NCI-H345 treated with DMSO at 0.1 percent for 48 hours (cell line): ENCODE measurements around the gene CALY.
A peak's percentile ranks its signal among the peaks of the same experiment; 100 is the strongest.
"Not testable (repeated sequence)": the region's sequence is repeated elsewhere in the genome, so short reads cannot be mapped to it uniquely, and the experiment has no call there.

Experiments used
- DNase-seq: peaks from one replicate; lab custom pipeline; 2025; ENCODE audit not compliant: unreplicated experiment; lab: John Stamatoyannopoulos, UW

The CALY gene

GRCh38 chr10:133332936-133333699 lies 3.6 kb downstream of the CALY start:
- no peak for DNase-seq

DNA sequence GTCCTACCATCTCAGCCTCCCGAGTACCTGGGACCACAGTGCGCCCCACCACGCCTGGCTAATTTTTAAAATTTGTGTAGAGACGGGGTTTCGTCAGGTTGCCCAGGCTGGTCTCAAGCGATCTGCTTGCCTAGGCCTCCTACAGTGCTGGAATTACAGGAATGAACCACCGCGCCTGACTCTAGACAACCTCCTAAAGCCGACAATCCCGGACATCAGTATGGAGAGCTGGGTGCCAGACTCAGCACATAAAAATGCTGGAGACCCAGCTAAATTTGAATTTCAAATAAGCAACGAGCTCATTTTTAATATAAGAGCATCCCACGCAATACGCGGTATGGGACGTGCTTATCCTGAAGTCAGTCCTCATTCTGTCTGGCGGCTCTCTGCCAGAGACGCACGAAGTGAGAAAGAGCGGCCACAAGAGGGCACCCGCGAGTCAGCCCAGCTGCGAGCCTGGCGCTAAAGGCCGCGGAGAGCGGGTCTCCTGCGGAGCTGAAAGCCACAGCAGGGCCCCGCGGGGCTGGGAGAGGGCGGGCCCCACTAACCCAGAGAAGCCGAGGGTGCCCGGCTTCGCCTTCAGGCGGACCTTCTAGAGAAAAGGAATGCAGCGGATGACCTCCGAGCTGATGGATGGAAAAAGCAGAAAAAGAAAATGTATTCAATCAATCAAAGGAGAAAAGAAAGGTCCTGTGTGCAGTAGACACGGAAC lies 7.0 kb downstream of the CALY start:
- peak; percentile 61 for DNase-seq

- no peak for DNase-seq
Measured at GRCh38 chr10:133328358-133329343, 8.0 kb downstream of the CALY start.

DNA sequence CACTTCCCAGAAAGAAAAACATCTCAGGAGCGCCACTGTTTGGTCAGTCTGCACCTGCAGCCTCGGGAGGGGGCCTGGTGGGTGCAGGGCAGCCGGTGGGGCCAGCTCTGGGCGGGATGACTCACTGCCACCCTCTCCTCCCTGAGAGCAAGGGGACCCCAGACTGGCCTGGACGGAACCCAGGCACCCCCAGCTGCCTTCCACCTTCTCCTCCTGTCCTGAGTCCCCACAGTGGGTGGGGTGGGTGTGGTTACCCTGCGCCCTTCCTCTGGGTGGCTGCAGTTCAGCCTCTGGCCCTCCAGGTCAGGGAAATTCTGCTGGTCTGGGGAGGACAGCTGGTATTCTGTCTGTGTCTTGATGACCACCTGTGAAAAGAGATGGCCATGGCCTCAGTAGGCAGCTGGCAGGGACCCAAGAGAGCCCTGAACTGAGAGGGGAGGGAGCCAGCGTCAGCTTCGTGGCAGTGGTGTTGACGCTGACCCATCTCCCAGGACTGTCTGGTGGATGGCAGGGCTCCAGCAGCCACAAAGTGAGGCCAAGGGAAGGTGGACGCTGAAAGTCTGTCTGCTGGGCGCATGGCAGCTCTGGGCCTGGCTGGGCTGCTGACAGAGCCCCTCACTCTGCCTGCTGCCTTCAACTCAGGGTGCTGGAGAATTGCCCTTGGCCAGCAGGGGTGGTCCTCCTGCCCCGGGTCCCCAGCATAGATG lies 8.9 kb downstream of the CALY start:
- DNase-seq: no peak

GRCh38 chr10:133326745-133327650 lies 9.7 kb downstream of the CALY start:
- no peak for DNase-seq

- DNase-seq: no peak
Measured at GRCh38 chr10:133326223-133326551, 10.5 kb downstream of the CALY start.

- no peak for DNase-seq
Measured at GRCh38 chr10:133325440-133326222, 11.1 kb downstream of the CALY start.

- DNase-seq: no peak
Measured at GRCh38 chr10:133324857-133325260, 11.8 kb downstream of the CALY start.

DNA sequence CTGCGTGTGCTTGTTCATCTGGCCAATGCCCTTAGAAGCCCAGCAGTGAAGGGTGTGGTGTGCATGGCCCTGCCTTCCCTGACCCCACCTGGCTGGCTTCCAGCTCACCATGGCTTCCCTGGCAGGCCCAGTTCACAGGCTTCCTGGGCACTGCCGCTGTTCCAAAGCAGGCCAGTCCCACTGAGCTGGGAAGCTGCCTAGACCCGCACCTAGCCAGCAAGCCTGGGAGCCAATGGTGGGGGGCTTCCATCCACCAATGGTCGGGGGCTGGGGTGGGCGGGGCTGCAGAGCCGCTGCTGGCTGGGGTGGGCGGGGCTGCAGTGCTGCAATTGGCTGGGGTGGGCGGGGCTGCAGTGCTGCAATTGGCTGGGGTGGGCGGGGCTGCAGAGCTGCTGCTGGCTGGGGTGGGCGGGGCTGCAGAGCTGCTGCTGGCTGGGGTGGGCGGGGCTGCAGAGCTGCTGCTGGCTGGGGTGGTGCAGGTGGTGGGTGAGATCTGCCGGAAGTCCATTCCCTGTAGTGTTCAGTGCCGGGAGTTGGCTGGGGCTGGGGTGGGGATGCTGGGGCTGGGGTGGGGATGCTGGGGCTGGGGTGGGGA lies 12.4 kb downstream of the CALY start:
- DNase-seq: peak; percentile 25

DNA sequence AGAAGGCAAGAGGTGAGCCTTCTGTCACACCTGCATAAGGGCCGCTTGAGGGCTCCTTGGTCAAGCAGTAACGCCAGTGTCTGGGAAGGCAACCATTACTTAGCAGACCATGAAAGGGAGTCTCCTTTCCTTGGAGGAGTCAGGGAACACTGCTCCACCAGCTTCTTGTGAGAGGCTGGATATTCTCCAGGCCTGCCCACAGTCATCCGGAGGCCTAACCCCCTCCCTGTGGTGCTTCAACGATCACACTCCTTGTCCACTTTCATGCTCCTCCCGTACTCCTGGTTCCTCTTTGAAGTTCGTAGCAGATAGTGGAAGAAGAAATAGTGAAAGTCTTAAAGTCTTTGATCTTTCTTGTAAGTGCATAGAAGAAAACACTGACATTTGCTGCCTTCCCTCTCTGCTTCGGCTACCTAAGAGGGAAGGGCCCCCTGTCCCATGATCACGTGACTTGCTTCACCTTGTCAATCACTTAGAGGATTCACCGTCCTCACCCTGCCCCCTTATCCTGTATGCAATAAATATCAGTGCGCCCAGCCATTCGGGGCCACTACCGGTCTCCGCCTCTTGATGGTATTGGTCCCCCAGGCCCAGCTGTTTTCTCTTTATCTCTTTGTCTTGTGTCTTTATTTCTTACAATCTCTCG lies 14.5 kb downstream of the CALY start:
- not testable (repeated sequence) for DNase-seq

- DNase-seq: not testable (repeated sequence)
Measured at GRCh38 chr10:133320852-133321422, 15.8 kb downstream of the CALY start.

DNA sequence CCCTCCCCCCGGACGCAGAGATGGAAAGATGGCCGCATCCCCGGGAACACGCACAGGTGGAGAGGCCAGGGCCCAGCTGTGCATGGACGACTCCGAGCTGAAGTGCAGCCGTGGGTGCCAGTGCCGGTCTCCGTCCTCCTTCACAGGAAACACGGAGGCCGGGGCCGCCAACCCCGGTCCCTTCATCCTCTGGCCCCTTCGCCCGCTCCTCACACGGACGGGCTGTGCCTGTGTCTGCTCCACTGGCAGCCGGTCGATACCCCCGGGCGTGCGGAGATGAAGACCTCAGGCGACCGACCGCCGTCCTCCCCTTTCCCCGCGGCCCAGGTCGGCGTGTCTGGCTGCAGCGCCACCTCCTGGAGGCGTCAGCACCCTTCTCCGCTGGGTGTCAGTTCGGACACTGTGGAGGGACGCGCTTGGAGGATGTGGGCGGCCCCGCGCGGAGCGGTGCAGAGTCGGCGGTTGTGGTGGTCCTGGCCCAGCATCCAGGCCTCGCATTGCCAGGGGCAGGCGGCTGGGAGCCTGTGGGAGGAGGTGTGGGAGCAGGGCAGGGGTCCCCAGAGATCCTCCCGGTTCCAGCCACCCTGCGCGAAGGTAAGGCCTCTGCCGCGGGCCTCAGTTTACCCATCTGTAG lies 18.1 kb downstream of the CALY start:
- DNase-seq: peak; percentile 25

- no peak for DNase-seq
Measured at GRCh38 chr10:133316732-133317131, 20.0 kb downstream of the CALY start.

DNA sequence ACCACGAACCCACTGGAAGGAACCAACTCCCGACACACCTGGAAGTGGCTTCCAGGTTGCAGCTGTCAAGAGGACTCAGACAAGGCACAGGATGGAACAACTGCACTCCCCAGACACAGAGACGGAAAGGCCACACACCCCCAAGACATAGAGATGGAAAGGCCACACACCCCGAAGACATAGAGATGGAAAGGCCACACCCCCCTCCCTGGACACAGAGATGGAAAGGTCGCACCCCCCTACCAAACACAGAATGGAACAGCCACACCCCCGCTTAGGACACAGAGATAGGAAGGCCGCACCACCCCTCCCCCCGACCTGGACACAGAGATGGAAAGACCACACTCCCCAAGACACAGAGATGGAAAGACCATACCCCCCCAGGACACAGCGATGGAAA lies 20.4 kb downstream of the CALY start:
- DNase-seq: no peak

GRCh38 chr10:133315847-133316246 lies 20.8 kb downstream of the CALY start:
- DNase-seq: no peak

GRCh38 chr10:133314911-133315310 lies 21.8 kb downstream of the CALY start:
- no peak for DNase-seq

- DNase-seq: no peak
Measured at GRCh38 chr10:133313192-133313591, 23.5 kb downstream of the CALY start.
